ENCODE data around the gene CLK2. TPM values are rescaled to one million over a fixed set of nuclear protein-coding genes. Genes with fewer than 3 reads are reported as not detected.

Gene CLK2
- total and polyA plus RNA-seq, 2 of the 13 experiments (the other 11 are each of a cell fraction or from before 2014, with no cell fraction given), result 20.1 to 73.5 TPM

DNA sequence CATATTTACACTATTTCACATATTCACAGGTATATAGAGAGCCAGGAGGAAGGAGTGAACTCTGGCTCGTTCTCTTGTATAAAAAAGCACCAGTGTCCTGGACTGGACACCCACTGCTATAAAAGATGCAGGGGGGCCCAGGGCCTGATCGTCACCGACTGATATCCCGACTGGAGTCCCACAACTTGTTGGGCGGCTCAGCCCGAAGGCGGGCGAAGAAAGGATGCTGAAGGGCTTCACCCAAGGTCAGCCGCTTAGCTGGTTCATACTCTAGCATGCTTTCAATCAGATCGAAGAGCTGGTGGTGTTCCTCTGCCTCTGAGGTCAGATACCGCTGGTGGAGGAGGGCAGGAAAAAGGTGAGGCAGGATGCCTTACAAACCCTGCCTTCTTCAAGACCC is 10.2 kb downstream of the CLK2 start:
- Histone ChIP-seq H3K9me3 (ENCODE audit: low read length) (no peaks in the 10 kb centered on the region), H2AFZ (ENCODE audit: low read length) (no peak overlapping the region), H3K27ac (ENCODE audit: extremely low read length, insufficient read depth, low read length) (no peak overlapping the region), H3K9ac (ENCODE audit: insufficient read depth, low read depth, low read length) (no peak overlapping the region), H3K4me2 (ENCODE audit: low read depth, low read length) (no peak overlapping the region), H4K20me1 (ENCODE audit: insufficient read depth, low read length) (no peaks in the 10 kb centered on the region), H3K4me3 (replicated peaks in 1 of 3; ENCODE audit: insufficient read depth in 1 of 3, low read depth in 2 of 3, low read length in 3 of 3) (no peak overlapping the region), H3K27me3 (ENCODE audit: control insufficient read depth in 1 of 2, insufficient read depth in 2 of 2, low read length in 2 of 2) (no peaks in the 10 kb centered on the region; a peak in 1 of 5 replicates), H3K79me2 (ENCODE audit: insufficient read depth, low read length) (peaks cover 15% of the 10 kb centered on the region), H3K36me3 (replicated peaks in 1 of 2; ENCODE audit: control insufficient read depth in 1 of 2, insufficient read depth in 2 of 2, low read length in 2 of 2) (peaks cover 25 to 57% of the 10 kb centered on the region in 2 experiments), H3K4me1 (ENCODE audit: insufficient read depth, low read length) (peaks cover 15% of the 10 kb centered on the region)
- in situ Hi-C loops (cut with HindIII; ENCODE audit: extremely low pct_ligation_motif_present, low pct_unique_long_range_greater_than_20kb) (no loop called here), intact Hi-C loops (cut with micrococcal nuclease; ENCODE audit: unreplicated experiment) (no loop called here)
- DNase-seq (ENCODE audit: low spot score) (no peak), FAIRE-seq (no peak), ATAC-seq (no peak)
- POLR2A ChIA-PET, result interaction anchor here (1.1 to 4.8 kb wide), 3 partner anchors 9 to 38 kb away, joined by 3 to 69 read pairs (median 4); partner anchors contain the start of genes CLK2 and PKLR
- WGBS (ENCODE audit: low lambda C conversion rate), result 97% methylated on average over 9 of the region's 11 CpGs
- CTCF ChIA-PET (ENCODE audit: low intra/inter-chr PET ratio, low total read pairs), result no interaction called here
- BruUV-seq (replicated peaks), result no TSS peak
- no peak for TF ChIP-seq NFKBIZ (CRISPR knock-in tag; IDR thresholded peaks at IDR 0.05)
- TF ChIP-seq RBFOX2 (IDR thresholded peaks at IDR 0.05; ENCODE audit: low read depth, low read length), result peak; percentile 41; the same call in 1 of the 2 replicates

- CTCF ChIA-PET (ENCODE audit: low intra/inter-chr PET ratio, low total read pairs), result interaction anchor here (1.1 kb wide), 1 partner anchor 12 kb away, joined by 6 read pairs; no protein-coding TSS in a partner anchor
- peak within 1 kb of the TSS; percentile 73 for H3K27ac ChIP-seq (ENCODE audit: extremely low read length, insufficient read depth, low read length)
- DNase-seq (ENCODE audit: low spot score) (peak; percentile 97), FAIRE-seq (peak; percentile 97), ATAC-seq (peak; percentile 95)
- H3K4me1 ChIP-seq (ENCODE audit: insufficient read depth, low read length), result peaks cover 15% of the 10 kb centered on the region
- TSS peak; percentile 43 for BruUV-seq (replicated peaks)
- POLR2A ChIA-PET, result interaction anchor here (0.6 to 4.8 kb wide), 14 partner anchors 10 to 301 kb away, joined by 3 to 69 read pairs (median 3); partner anchors contain the start of genes CLK2, HCN3 and PKLR
- intact Hi-C loops (cut with micrococcal nuclease; ENCODE audit: unreplicated experiment), result no loop called here
- peaks cover 15% of the 10 kb centered on the region for H3K79me2 ChIP-seq (ENCODE audit: insufficient read depth, low read length)
- no peaks in the 10 kb centered on the region for H4K20me1 ChIP-seq (ENCODE audit: insufficient read depth, low read length)
- no peaks in the 10 kb centered on the region; a peak in 1 of 5 replicates for H3K27me3 ChIP-seq (ENCODE audit: control insufficient read depth in 1 of 2, insufficient read depth in 2 of 2, low read length in 2 of 2)
- H3K4me3 ChIP-seq (replicated peaks in 1 of 3; ENCODE audit: insufficient read depth in 1 of 3, low read depth in 2 of 3, low read length in 3 of 3), result peak within 1 kb of the TSS; percentile 84 to 90 (median 84)
- peaks cover 22 to 49% of the 10 kb centered on the region in 2 experiments for H3K36me3 ChIP-seq (replicated peaks in 1 of 2; ENCODE audit: control insufficient read depth in 1 of 2, insufficient read depth in 2 of 2, low read length in 2 of 2)
- 4% methylated on average over 24 of the region's 47 CpGs for WGBS (ENCODE audit: low lambda C conversion rate)
- no peak within 1 kb of the TSS for H2AFZ ChIP-seq (ENCODE audit: low read length)
- H3K9me3 ChIP-seq (ENCODE audit: low read length), result no peaks in the 10 kb centered on the region
- H3K4me2 ChIP-seq (ENCODE audit: low read depth, low read length), result peak within 1 kb of the TSS; percentile 98
- H3K9ac ChIP-seq (ENCODE audit: insufficient read depth, low read depth, low read length), result peak within 1 kb of the TSS; percentile 82
- in situ Hi-C loops (cut with HindIII; ENCODE audit: extremely low pct_ligation_motif_present, low pct_unique_long_range_greater_than_20kb), result no loop called here
- TF ChIP-seq ZNF670 (CRISPR knock-in tag; IDR thresholded peaks at IDR 0.05; ENCODE audit: borderline replicate concordance), result peak; percentile 85; the same call in 1 of the 2 replicates
- TF ChIP-seq, protein P1, sequence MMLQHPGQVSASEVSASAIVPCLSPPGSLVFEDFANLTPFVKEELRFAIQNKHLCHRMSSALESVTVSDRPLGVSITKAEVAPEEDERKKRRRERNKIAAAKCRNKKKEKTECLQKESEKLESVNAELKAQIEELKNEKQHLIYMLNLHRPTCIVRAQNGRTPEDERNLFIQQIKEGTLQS (CRISPR knock-in tag; IDR thresholded peaks at IDR 0.05), result no peak
- TF ChIP-seq ZFX (CRISPR knock-in tag; IDR thresholded peaks at IDR 0.05; ENCODE audit: low read depth), result peak; percentile 96
- no peak for TF ChIP-seq HMGA1 (CRISPR knock-in tag; conservative IDR thresholded peaks at IDR 0.05)
- TF ChIP-seq CREB1 (IDR thresholded peaks at IDR 0.05), result peak; percentile 78
- peak; percentile 82 for TF ChIP-seq CREB1 (CRISPR knock-in tag; IDR thresholded peaks at IDR 0.05)
- TF ChIP-seq GABPB1 (CRISPR knock-in tag; IDR thresholded peaks at IDR 0.05), result peak; percentile 93
- peak; percentile 76 for TF ChIP-seq HOXA3 (CRISPR knock-in tag; IDR thresholded peaks at IDR 0.05)
- no peak for TF ChIP-seq ZNF772 (CRISPR knock-in tag; IDR thresholded peaks at IDR 0.05)
- TF ChIP-seq MEIS2 (CRISPR knock-in tag; IDR thresholded peaks at IDR 0.05), result peak; percentile 84; the same call in 1 of the 2 replicates
- peak; percentile 75; the same call in 1 of the 2 replicates for TF ChIP-seq KLF6 (CRISPR knock-in tag; IDR thresholded peaks at IDR 0.05)
- TF ChIP-seq CEBPB (IDR thresholded peaks at IDR 0.05; ENCODE audit: borderline replicate concordance, low read depth, low read length), result no peak
- no peak for TF ChIP-seq MYNN (CRISPR knock-in tag; IDR thresholded peaks at IDR 0.05; ENCODE audit: low read depth)
- peak; percentile 64; the same call in 1 of the 2 replicates for TF ChIP-seq ZBTB7B (CRISPR knock-in tag; IDR thresholded peaks at IDR 0.05)
- peak; percentile 21; the same call in 1 of the 2 replicates for TF ChIP-seq ZC3H4 (CRISPR knock-in tag; IDR thresholded peaks at IDR 0.05; ENCODE audit: borderline replicate concordance)
- no peak for TF ChIP-seq ZNF674 (CRISPR knock-in tag; IDR thresholded peaks at IDR 0.05; ENCODE audit: low read depth)
- no peak for TF ChIP-seq ZNF766 (CRISPR knock-in tag; IDR thresholded peaks at IDR 0.05; ENCODE audit: borderline replicate concordance)
These were observed 11.2 kb downstream of the CLK2 start, which contains the start of gene SCAMP3 for GRCh38 chr1:155261852-155262673. SCAMP3 (minus strand) TSS chr1:155262360; CDS start chr1:155262151, 209 bp downstream.

Data from HepG2 (cell line).